OCI-LY7 (cell line): Measurements from ENCODE around the gene C8B. TPM values are rescaled to one million over a fixed set of nuclear protein-coding genes. Genes with fewer than 3 reads are reported as not detected.

Experiments
- BruUV-seq: library from RNA; stranded (reverse); fragments of 400-500 nt; replicated peaks from 2 replicates; lab custom pipeline; 2021; lab: Mats Ljungman, UMichigan
- CTCF ChIA-PET: fragments of 300-600 bp; sonication (Branson Sonifier 250); formaldehyde crosslinking; loops from one replicate; lab custom pipeline; 2022; ENCODE audit warnings: antibody characterized with exemption; ENCODE audit not compliant: unreplicated experiment; lab: Charles Lee
- POLR2A ChIA-PET: fragments of 300-600 bp; sonication (Branson Sonifier 250); formaldehyde crosslinking; loops from one replicate; lab custom pipeline; 2022; ENCODE audit warnings: antibody characterized with exemption; lab: Charles Lee
- DNase-seq: peaks from one replicate; pipeline ENCODE4 v3.0.0-alpha.2; 2015; ENCODE audit warnings: low spot score
- H2AFZ ChIP-seq: fragments of 200-600 bp; sonication (generic), shearing (Covaris generic); 2 replicates; pipeline ENCODE4 v1.6.1; 2014; ENCODE audit warnings: mild to moderate bottlenecking, antibody characterized with exemption, low read length, moderate library complexity
- H3K27ac ChIP-seq: fragments of 200-600 bp; sonication (generic); 2 replicates; pipeline ENCODE4 v1.5.1; 2014; ENCODE audit warnings: mixed run types, low read depth, mild to moderate bottlenecking, moderate library complexity, low read length, inconsistent platforms; ENCODE audit not compliant: poor library complexity, severe bottlenecking
- H3K36me3 ChIP-seq: fragments of 200-600 bp; sonication (generic); 2 replicates; pipeline ENCODE4 v1.6.1; 2014; ENCODE audit warnings: mild to moderate bottlenecking, antibody characterized with exemption, low read length, moderate library complexity, mixed read lengths; ENCODE audit not compliant: insufficient read depth
- H3K4me1 ChIP-seq: fragments of 200-600 bp; sonication (generic); 2 replicates; pipeline ENCODE4 v1.5.1; 2014; ENCODE audit warnings: mild to moderate bottlenecking, low read length; ENCODE audit not compliant: insufficient read depth, poor library complexity, severe bottlenecking
- H3K4me2 ChIP-seq: fragments of 200-600 bp; sonication (generic); 2 replicates; pipeline ENCODE4 v1.6.1; 2014; ENCODE audit warnings: mild to moderate bottlenecking, low read length
- H3K4me3 ChIP-seq: fragments of 200-600 bp; sonication (generic); 2 replicates; pipeline ENCODE4 v1.5.1; 2014; ENCODE audit warnings: mild to moderate bottlenecking, low read depth, low read length; ENCODE audit not compliant: poor library complexity, severe bottlenecking
- H3K79me2 ChIP-seq: fragments of 200-600 bp; sonication (generic); 2 replicates; pipeline ENCODE4 v1.6.1; 2016; ENCODE audit warnings: low read depth, mild to moderate bottlenecking, low read length, moderate library complexity, mixed read lengths; ENCODE audit not compliant: insufficient read depth
- H3K9me2 ChIP-seq: fragments of 200-600 bp; sonication (generic); 2 replicates; pipeline ENCODE4 v1.6.1; 2016; ENCODE audit warnings: mild to moderate bottlenecking, low read length, mixed read lengths; ENCODE audit not compliant: insufficient read depth
- H3K9me3 ChIP-seq: fragments of 200-600 bp; sonication (generic); 2 replicates; pipeline ENCODE4 v1.6.1; 2014; ENCODE audit warnings: mild to moderate bottlenecking, mixed run types, low read length, mixed read lengths
- H4K20me1 ChIP-seq: fragments of 200-600 bp; sonication (generic); 2 replicates; pipeline ENCODE4 v1.6.1; 2014; ENCODE audit warnings: mild to moderate bottlenecking, antibody characterized with exemption, low read length, moderate library complexity, mixed read lengths; ENCODE audit not compliant: insufficient read depth
- EZH2phosphoT487 ChIP-seq: fragments of 200-600 bp; sonication (generic); IDR thresholded peaks from 2 replicates; pipeline ENCODE4 v1.6.1; 2018; ENCODE audit warnings: low read depth, borderline replicate concordance, mild to moderate bottlenecking, mixed run types, antibody characterized with exemption, low read length, moderate library complexity, mixed read lengths
- intact Hi-C: fragments of 100-400 bp; cut with micrococcal nuclease; formaldehyde crosslinking; loops from one replicate; pipeline ENCODE4 v1.10.0; 2022; ENCODE audit not compliant: unreplicated experiment
- total RNA-seq, 2 experiments: library from RNA; depleted of rRNA in 1 of 2; stranded (reverse); fragments of >200 nt in 1 of 2; shearing (Covaris generic) in 1 of 2; gene quantifications; 2 replicates each; pipeline ENCODE4 v1.2.3, GENCODE V29; 2014 to 2022
- TF ChIP-seq, protein P1 (sequence below): fragments of 200-600 bp; sonication (generic); conservative IDR thresholded peaks from 2 replicates; pipeline ENCODE4 v1.5.1; 2014; ENCODE audit warnings: mild to moderate bottlenecking, antibody characterized with exemption, low read length, moderate library complexity, mixed read lengths

C8B gene
- total RNA-seq, 2 experiments from 2014 or later: not detected

DNA sequence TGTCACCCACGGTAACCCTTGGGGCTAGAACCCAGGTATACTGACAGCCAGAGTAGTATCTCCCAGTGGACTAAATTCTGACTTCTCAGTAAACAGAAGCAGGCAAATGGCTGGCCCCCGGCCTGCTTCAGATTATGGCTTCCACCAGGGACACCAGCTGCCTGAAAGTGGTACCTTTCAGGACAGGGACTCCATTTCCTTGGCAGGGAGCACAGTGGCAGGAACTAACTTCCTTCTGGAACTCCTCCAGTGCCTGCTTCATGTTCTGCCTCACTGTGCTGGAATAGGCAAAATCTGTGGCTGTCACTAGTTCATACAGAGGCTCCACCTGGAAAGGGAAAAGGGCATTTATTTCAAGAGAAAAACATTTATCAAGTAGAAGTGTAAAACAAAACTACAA, 32.7 kb downstream of the C8B start:
- no peak overlapping the region for H2AFZ ChIP-seq
- TF ChIP-seq EZH2phosphoT487: no peak
- TF ChIP-seq, protein P1, sequence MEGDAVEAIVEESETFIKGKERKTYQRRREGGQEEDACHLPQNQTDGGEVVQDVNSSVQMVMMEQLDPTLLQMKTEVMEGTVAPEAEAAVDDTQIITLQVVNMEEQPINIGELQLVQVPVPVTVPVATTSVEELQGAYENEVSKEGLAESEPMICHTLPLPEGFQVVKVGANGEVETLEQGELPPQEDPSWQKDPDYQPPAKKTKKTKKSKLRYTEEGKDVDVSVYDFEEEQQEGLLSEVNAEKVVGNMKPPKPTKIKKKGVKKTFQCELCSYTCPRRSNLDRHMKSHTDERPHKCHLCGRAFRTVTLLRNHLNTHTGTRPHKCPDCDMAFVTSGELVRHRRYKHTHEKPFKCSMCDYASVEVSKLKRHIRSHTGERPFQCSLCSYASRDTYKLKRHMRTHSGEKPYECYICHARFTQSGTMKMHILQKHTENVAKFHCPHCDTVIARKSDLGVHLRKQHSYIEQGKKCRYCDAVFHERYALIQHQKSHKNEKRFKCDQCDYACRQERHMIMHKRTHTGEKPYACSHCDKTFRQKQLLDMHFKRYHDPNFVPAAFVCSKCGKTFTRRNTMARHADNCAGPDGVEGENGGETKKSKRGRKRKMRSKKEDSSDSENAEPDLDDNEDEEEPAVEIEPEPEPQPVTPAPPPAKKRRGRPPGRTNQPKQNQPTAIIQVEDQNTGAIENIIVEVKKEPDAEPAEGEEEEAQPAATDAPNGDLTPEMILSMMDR: no peak
- no TSS peak for BruUV-seq
- H4K20me1 ChIP-seq: no peaks in the 10 kb centered on the region
- no peaks in the 10 kb centered on the region for H3K79me2 ChIP-seq
- H3K4me2 ChIP-seq: no peak overlapping the region
- H3K27ac ChIP-seq: no peak overlapping the region
- ChIA-PET CTCF (no interaction called here), POLR2A (interaction anchor here (0.5 to 1.4 kb wide), 2 partner anchors 8 to 138 kb away, joined by 3 read pairs; no protein-coding TSS in a partner anchor)
- no peaks in the 10 kb centered on the region for H3K36me3 ChIP-seq
- intact Hi-C loops: no loop called here
- H3K9me3 ChIP-seq: no peaks in the 10 kb centered on the region
- H3K4me1 ChIP-seq: no peaks in the 10 kb centered on the region
- no peaks in the 10 kb centered on the region for H3K9me2 ChIP-seq
- no peak overlapping the region for H3K4me3 ChIP-seq
- DNase-seq: no peak

DNA sequence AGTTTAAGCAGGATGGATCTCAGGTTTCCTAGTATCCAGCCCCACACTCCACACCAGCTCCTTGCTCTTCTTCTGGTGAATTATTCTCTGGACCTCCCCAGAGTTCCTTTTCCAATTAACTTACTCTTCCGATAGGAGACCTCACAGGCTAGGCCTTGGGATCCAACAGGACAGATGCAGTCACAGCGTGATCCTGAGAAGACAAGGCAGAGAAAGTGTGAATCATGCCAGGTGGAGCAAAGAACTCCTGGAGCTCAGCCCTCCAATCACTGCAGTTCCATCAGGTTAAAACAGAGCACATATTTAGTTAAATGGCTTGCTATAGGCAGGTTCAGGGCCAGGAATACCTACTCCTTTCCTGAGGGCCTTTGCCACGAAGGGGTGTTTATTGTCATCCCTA, 34.1 kb downstream of the C8B start:
- DNase-seq: no peak
- no peaks in the 10 kb centered on the region for H4K20me1 ChIP-seq
- H3K79me2 ChIP-seq: no peaks in the 10 kb centered on the region
- CTCF ChIA-PET: no interaction called here
- no TSS peak for BruUV-seq
- intact Hi-C loops: no loop called here
- no peak overlapping the region for H3K4me3 ChIP-seq
- no peak overlapping the region for H3K27ac ChIP-seq
- TF ChIP-seq EZH2phosphoT487: no peak
- TF ChIP-seq, protein P1: no peak
- no peak overlapping the region for H2AFZ ChIP-seq
- H3K9me3 ChIP-seq: no peaks in the 10 kb centered on the region
- H3K36me3 ChIP-seq: no peaks in the 10 kb centered on the region
- H3K4me1 ChIP-seq: no peaks in the 10 kb centered on the region
- H3K9me2 ChIP-seq: no peaks in the 10 kb centered on the region
- H3K4me2 ChIP-seq: no peak overlapping the region
- POLR2A ChIA-PET: interaction anchor here (0.6 kb wide), 1 partner anchor 100 kb away, joined by 3 read pairs; no protein-coding TSS in a partner anchor

DNA sequence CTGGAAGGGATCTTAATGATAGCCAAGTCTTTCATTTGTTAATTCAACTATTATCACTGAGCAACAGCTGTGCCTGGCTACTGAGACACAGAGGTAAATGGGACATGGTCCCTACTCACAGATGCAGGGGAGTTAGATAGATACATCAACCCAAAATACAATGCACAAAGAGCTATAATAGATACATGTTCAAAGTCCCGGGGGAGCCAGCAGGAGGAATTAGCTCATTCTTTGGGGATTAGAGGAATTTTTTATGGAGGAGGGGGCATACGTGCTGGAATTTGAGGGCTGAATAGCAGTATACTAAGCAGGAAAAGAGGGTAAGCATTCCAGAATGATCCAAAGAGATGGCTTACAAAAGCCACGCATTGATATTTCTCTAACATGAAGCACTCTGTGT, 34.6 kb downstream of the C8B start:
- Histone ChIP-seq H3K4me1 (no peaks in the 10 kb centered on the region), H3K9me3 (no peaks in the 10 kb centered on the region), H3K4me2 (no peak overlapping the region), H3K9me2 (no peaks in the 10 kb centered on the region), H3K27ac (no peak overlapping the region), H3K4me3 (no peak overlapping the region), H3K36me3 (no peaks in the 10 kb centered on the region), H2AFZ (no peak overlapping the region), H4K20me1 (no peaks in the 10 kb centered on the region), H3K79me2 (no peaks in the 10 kb centered on the region)
- no TSS peak for BruUV-seq
- POLR2A ChIA-PET: interaction anchor here (0.6 kb wide), 1 partner anchor 100 kb away, joined by 3 read pairs; no protein-coding TSS in a partner anchor
- DNase-seq: no peak
- CTCF ChIA-PET: no interaction called here
- intact Hi-C loops: no loop called here
- TF ChIP-seq EZH2phosphoT487: no peak
- TF ChIP-seq, protein P1: no peak
